ENCODE results near the gene BTBD2.

Gene BTBD2

DNA sequence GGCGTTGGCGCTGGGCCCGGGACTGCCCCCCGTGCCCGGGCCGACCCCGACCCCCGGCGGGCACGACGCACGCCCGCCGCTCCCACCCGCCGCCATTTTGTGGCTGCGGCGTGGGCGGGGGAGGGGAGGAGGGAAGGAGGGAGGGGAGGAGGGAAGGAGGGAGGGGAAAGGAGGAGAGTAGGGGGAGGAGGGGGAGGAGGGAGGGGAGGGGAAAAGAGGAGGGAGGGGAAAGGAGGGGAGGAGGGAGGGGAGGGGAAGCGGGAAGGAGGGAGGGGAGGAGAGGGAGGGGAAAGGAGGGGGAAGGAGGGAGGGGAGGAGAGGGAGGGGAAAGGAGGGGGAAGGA, at the start of gene BTBD2:
Gene BTBD2 (minus strand): TSS at position 107 of the 343 bp plus-strand sequence. CDS start 11 bp downstream, at position 96.
- H3K4me1 Mint-ChIP-seq, result peaks cover 34% of the 10 kb centered on the region
- no peaks in the 10 kb centered on the region for H3K9me3 Mint-ChIP-seq
- H3K36me3 Mint-ChIP-seq (ENCODE audit: insufficient read depth), result peaks cover 9% of the 10 kb centered on the region
- ATAC-seq (replicated peaks; ENCODE audit: extremely low read depth, poor library complexity, severe bottlenecking) (no peak), DNase-seq (ENCODE audit: low spot score in 2 of 2) (no peak)
- H3K27me3 Mint-ChIP-seq, result no peaks in the 10 kb centered on the region
- peak within 1 kb of the TSS; percentile 77 for H3K4me3 Mint-ChIP-seq
- H3K27ac Mint-ChIP-seq (ENCODE audit: low read depth), result peak within 1 kb of the TSS; percentile 57

DNA sequence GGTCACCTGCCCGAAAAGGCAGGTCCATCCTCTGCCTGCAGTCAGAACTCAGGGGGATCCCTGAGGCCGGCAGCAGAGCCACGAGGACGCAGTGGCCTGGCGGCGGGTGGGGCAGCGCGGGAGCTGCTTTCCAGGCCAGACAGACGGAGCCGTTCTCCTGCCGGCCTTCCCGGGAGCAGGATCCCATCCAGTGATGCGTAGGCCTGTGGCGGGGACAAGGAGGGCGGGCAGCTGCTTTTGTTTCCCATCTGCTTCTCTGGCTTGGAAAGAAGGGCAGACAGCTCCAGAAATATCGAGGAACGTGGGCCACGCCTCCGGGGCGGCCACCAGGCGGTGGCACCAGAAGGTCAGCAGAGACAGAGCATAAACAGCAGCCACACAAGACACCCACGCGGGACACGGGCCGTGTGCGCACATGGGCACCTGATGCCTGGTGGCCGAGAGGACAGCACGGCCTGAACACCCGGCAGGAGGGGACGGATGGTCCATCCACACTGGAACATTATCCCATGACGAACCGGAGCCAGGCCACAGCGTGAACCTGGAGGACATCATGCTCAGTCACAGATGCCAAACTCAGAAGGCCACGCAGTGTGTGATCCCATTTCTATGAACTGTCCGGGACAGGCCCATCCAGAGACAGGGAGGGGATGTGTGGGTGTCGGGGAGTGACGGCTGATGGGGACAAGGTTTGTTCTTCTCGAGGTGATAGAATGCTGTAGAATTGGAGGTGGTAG, 49.4 kb upstream of the BTBD2 start:
- no peak overlapping the region for H3K27ac Mint-ChIP-seq (ENCODE audit: low read depth)
- no peaks in the 10 kb centered on the region for H3K27me3 Mint-ChIP-seq
- no peak for ATAC-seq (replicated peaks; ENCODE audit: extremely low read depth, poor library complexity, severe bottlenecking)
- no peak for DNase-seq (ENCODE audit: low spot score in 2 of 2)
- no peak overlapping the region for H3K4me3 Mint-ChIP-seq
- no peaks in the 10 kb centered on the region for H3K9me3 Mint-ChIP-seq
- peaks cover 23% of the 10 kb centered on the region for H3K4me1 Mint-ChIP-seq
- peaks cover 25% of the 10 kb centered on the region for H3K36me3 Mint-ChIP-seq (ENCODE audit: insufficient read depth)

DNA sequence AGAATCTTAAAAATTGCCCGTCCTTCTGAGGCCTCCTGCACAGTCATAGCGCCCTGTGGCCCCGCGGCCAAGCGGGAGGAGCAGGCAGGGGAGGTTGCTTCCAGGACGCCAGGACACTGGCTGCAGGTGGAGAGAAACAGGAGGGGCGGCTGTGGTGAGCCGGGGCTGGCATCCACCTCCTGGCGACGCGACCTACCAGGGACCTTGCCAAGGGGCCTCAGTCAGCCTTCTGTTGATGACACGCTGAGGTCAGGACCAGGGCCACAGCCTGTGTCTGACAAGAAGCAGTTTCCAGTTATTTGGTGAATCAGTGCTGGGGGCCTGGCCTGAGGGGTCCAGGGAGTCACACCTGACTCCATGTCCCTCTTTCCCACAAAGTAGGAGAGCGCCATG, 48.9 kb upstream of the BTBD2 start:
- H3K36me3 Mint-ChIP-seq (ENCODE audit: insufficient read depth), result peaks cover 19% of the 10 kb centered on the region
- DNase-seq (ENCODE audit: low spot score in 2 of 2) (no peak), ATAC-seq (replicated peaks; ENCODE audit: extremely low read depth, poor library complexity, severe bottlenecking) (no peak)
- H3K27me3 Mint-ChIP-seq, result no peaks in the 10 kb centered on the region
- H3K4me3 Mint-ChIP-seq, result no peak overlapping the region
- H3K27ac Mint-ChIP-seq (ENCODE audit: low read depth), result no peak overlapping the region
- H3K9me3 Mint-ChIP-seq, result no peaks in the 10 kb centered on the region
- peaks cover 25% of the 10 kb centered on the region for H3K4me1 Mint-ChIP-seq

DNA sequence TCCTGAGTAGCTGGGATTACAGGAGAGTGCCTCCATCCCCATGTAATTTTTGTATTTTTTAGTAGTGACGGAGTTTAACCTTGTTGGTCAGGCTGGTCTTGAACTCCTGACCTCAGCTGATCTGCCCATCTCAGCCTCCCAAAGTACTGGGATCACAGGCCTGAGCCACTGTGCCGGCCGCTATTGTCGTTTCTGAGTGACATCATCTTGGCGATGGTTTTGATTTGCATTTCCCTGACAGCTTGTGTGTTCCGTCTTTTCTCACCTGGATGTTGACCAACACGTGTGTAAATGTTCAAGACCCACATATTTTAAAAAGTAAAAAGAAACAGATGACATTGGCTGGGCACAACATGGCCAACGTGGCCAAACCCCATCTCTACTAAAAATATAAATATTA, 48.3 kb upstream of the BTBD2 start:
- Mint-ChIP-seq H3K9me3 (no peaks in the 10 kb centered on the region), H3K27me3 (no peaks in the 10 kb centered on the region), H3K4me1 (peaks cover 25% of the 10 kb centered on the region), H3K27ac (ENCODE audit: low read depth) (no peak overlapping the region), H3K4me3 (no peak overlapping the region), H3K36me3 (ENCODE audit: insufficient read depth) (peaks cover 16% of the 10 kb centered on the region)
- DNase-seq (ENCODE audit: low spot score in 2 of 2), result no peak
- no peak for ATAC-seq (replicated peaks; ENCODE audit: extremely low read depth, poor library complexity, severe bottlenecking)

DNA sequence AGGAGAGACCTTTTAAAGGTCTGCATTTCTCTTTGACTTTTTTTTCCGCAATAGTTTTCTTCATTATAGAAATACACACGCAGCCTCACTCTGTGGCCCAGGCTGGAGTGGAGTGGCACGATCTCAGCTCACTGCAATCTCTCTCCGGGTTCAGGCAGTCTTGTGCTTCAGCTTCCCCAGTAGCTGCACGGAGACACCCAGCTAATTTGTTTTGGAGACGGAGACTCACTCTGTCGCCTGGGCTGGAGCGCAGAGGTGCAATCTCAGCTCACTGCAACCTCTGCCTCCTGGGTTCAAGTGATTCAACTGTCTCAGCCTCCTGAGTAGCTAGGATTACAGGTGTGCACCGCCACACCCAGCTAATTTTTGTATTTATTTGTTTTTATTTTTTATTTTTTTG, 47.3 kb upstream of the BTBD2 start:
- Mint-ChIP-seq H3K27ac (ENCODE audit: low read depth) (peak overlapping the region; percentile 82), H3K4me1 (peaks cover 26% of the 10 kb centered on the region), H3K9me3 (no peaks in the 10 kb centered on the region), H3K4me3 (peak overlapping the region; percentile 94), H3K27me3 (no peaks in the 10 kb centered on the region), H3K36me3 (ENCODE audit: insufficient read depth) (peaks cover 13% of the 10 kb centered on the region)
- ATAC-seq (replicated peaks; ENCODE audit: extremely low read depth, poor library complexity, severe bottlenecking), result no peak
- DNase-seq (ENCODE audit: low spot score in 2 of 2), result no peak

DNA sequence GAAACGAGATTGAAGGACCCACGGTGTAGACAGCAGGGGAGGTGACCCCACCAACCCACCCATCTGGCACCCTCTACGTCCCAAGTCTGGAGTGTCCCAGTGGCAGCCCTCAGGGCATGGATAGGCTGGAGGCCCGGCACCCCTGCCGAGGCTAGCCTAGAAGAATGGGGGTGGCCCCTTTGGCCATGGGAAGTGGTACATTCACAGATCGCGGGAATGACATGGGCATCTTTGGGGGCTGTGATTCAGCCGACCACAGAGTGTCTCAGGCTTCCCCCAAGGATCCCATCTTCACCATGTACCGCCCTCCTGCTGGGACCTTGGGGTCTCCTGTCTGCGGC, 46.8 kb upstream of the BTBD2 start:
- ATAC-seq (replicated peaks; ENCODE audit: extremely low read depth, poor library complexity, severe bottlenecking), result no peak
- no peak for DNase-seq (ENCODE audit: low spot score in 2 of 2)
- H3K4me3 Mint-ChIP-seq, result peak overlapping the region; percentile 94
- H3K36me3 Mint-ChIP-seq (ENCODE audit: insufficient read depth), result peaks cover 13% of the 10 kb centered on the region
- peak overlapping the region; percentile 82 for H3K27ac Mint-ChIP-seq (ENCODE audit: low read depth)
- peaks cover 26% of the 10 kb centered on the region for H3K4me1 Mint-ChIP-seq
- no peaks in the 10 kb centered on the region for H3K27me3 Mint-ChIP-seq
- H3K9me3 Mint-ChIP-seq, result no peaks in the 10 kb centered on the region

DNA sequence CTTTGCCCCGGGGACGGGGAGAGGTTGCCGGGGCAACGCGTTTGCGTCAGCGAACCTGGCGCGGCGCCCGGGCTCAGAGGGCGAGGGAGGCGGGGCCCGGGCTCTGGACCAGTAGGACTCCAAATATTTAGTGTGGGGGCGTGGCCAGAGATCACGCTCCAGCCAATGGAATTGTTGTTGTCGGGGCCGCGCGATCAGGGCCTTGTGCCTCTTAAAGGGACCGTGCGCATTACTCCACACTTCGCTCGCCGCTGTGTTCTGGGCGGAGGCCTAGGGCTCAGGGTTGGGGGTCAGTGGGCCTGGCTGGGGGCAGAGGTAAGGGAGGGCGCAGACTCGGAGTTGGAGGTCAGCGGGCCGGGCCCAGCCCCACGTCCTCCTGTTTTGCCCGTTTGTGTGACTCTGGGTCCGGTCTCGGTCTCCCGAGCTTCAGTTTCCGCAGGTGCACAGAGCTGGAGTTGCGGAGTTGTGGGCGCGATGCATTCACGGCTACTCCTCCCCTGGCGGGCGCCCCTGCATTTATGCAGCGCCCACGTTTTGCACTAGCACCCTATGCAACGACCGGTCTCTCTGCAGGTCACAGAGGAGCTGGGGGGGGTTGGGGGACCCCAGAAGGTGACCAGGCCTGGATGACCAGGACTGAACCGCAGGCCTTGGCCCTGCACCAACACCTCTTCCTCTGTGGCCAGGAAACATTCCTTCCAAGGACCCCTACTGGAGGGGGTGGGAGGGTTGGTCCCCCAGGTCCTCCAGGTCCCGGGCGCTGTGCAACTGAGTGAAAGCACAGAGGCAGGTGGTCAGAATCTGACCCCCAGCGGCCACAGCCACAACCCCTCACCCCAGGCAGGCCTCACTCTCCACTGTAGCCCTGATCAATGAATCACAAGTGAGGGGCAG, 46.2 kb upstream of the BTBD2 start:
- DNase-seq (ENCODE audit: low spot score in 2 of 2) (peak; percentile 99), ATAC-seq (replicated peaks; ENCODE audit: extremely low read depth, poor library complexity, severe bottlenecking) (peak; percentile 95)
- H3K4me3 Mint-ChIP-seq, result peak overlapping the region; percentile 94
- H3K9me3 Mint-ChIP-seq, result no peaks in the 10 kb centered on the region
- no peaks in the 10 kb centered on the region for H3K27me3 Mint-ChIP-seq
- peaks cover 26% of the 10 kb centered on the region for H3K4me1 Mint-ChIP-seq
- peak overlapping the region; percentile 82 for H3K27ac Mint-ChIP-seq (ENCODE audit: low read depth)
- peaks cover 13% of the 10 kb centered on the region for H3K36me3 Mint-ChIP-seq (ENCODE audit: insufficient read depth)

DNA sequence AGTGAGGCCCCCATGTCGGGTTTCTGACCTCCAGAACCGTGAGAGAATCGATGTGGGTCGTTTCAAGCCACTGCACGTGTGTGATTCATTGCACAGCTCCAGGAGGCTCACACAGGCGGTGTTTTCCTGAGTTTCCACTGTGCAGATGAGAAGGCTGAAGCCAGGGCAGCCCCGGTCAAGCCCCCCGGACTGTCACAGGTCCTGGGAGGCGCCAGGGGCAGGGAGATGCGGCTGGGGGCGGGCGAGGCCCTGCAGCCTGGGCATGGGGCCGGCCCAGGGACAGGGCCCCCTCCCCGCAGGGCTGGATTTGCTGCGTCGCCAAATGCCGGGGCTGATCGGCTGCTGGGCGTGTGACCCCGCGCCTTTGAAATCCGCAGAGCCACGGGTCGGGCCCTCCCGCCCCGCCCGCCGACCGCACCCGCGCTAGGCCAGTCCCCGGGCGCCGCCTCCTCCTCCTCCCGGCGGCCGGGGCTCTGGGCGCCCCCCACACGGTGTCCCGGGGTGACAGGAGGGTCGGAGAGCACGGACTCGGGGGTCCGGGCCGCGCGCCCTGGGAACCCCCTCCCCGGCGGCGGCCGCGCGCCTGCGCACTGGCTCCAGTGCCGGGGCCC, 45.5 kb upstream of the BTBD2 start:
- peaks cover 26% of the 10 kb centered on the region for H3K4me1 Mint-ChIP-seq
- peak overlapping the region; percentile 98 for H3K27ac Mint-ChIP-seq (ENCODE audit: low read depth)
- peaks cover 13% of the 10 kb centered on the region for H3K36me3 Mint-ChIP-seq (ENCODE audit: insufficient read depth)
- peak; percentile 68 for ATAC-seq (replicated peaks; ENCODE audit: extremely low read depth, poor library complexity, severe bottlenecking)
- H3K4me3 Mint-ChIP-seq, result peak overlapping the region; percentile 94
- H3K9me3 Mint-ChIP-seq, result no peaks in the 10 kb centered on the region
- no peak for DNase-seq (ENCODE audit: low spot score in 2 of 2)
- H3K27me3 Mint-ChIP-seq, result no peaks in the 10 kb centered on the region

DNA sequence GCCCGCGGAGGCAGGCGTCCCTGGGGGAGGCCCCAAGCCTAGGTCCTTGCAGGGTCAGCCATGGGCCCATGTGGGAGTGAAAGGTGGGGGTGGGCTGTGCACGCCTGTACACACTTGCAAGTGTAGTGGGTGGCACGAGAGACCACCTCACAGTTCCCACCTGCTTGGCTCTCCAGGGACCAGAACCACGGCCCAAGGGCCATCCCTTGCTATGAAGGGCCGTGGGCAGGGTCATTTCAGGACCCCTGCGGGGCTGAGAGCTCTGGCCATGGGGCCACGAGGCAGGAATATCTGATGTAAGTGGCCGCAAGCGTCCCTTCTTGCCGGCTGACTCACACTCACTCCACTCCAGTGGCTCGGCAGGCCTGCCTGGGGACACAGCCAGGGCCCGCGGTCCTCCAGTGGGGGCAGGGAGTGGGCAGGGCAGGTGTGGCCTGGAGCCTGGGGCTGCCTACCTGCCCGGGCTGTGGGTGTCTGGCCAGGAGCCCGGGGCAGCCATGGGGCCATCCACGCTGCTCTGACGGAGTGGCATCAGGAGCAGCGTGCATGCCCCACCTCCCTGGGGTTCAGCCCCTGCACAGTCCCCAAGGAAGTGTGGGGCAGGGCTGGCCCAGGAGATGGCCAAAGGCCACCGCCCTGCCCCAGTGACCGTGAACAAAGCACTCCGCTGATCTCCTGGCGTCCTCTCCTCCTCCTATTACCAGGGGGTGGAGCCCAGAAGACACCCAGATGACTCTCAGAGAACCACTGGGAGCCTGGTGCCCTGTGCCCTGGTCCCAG, 44.1 kb upstream of the BTBD2 start:
- Mint-ChIP-seq H3K36me3 (ENCODE audit: insufficient read depth) (peaks cover 14% of the 10 kb centered on the region), H3K9me3 (no peaks in the 10 kb centered on the region), H3K4me3 (peak overlapping the region; percentile 94), H3K4me1 (peaks cover 35% of the 10 kb centered on the region), H3K27me3 (no peaks in the 10 kb centered on the region), H3K27ac (ENCODE audit: low read depth) (peak overlapping the region; percentile 98)
- no peak for DNase-seq (ENCODE audit: low spot score in 2 of 2)
- ATAC-seq (replicated peaks; ENCODE audit: extremely low read depth, poor library complexity, severe bottlenecking), result no peak

DNA sequence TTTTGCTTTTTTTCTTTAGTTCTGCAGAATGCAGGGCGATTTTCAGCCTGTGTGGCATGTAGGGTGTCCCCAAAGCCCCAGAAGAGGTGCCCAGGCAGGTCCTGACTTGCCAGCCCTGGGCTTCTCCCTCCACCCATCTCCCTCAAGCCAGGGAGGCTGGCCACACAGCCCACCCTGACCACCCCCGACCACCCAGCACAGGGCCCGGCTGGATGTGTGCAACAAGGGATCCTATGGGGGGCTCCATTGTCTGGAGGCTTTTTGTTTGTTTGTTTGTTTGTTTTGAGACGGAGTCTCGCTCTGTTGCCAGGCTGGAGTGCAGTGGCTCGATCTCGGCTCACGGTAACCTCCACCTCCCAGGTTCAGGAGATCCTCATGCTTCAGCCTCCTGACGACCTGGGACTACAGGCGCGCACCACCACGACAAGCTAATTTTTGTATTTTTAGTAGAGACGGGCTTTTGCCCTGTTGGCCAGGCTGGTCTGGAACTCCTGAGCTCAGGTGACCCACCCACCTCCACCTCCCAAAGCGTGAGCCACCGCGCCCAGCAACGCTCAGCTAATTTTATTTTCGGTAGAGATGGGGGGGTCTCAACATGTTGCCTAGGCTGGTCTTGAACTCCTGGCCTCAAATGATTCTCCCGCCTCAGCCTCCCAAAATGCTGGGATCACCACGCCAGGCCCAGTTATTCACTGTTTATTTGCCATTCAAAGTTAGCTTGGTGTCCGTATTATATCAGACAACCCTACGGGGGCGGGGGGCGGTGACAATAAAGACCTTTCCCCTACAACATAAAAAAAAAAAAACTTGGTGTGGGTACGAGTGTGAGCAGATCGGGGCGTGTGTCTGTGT, 43.3 kb upstream of the BTBD2 start:
- Mint-ChIP-seq H3K9me3 (no peaks in the 10 kb centered on the region), H3K4me1 (peaks cover 35% of the 10 kb centered on the region), H3K36me3 (ENCODE audit: insufficient read depth) (peaks cover 11% of the 10 kb centered on the region), H3K27me3 (no peaks in the 10 kb centered on the region), H3K4me3 (peak overlapping the region; percentile 31), H3K27ac (ENCODE audit: low read depth) (peak overlapping the region; percentile 41)
- DNase-seq (ENCODE audit: low spot score in 2 of 2) (no peak), ATAC-seq (replicated peaks; ENCODE audit: extremely low read depth, poor library complexity, severe bottlenecking) (no peak)

DNA sequence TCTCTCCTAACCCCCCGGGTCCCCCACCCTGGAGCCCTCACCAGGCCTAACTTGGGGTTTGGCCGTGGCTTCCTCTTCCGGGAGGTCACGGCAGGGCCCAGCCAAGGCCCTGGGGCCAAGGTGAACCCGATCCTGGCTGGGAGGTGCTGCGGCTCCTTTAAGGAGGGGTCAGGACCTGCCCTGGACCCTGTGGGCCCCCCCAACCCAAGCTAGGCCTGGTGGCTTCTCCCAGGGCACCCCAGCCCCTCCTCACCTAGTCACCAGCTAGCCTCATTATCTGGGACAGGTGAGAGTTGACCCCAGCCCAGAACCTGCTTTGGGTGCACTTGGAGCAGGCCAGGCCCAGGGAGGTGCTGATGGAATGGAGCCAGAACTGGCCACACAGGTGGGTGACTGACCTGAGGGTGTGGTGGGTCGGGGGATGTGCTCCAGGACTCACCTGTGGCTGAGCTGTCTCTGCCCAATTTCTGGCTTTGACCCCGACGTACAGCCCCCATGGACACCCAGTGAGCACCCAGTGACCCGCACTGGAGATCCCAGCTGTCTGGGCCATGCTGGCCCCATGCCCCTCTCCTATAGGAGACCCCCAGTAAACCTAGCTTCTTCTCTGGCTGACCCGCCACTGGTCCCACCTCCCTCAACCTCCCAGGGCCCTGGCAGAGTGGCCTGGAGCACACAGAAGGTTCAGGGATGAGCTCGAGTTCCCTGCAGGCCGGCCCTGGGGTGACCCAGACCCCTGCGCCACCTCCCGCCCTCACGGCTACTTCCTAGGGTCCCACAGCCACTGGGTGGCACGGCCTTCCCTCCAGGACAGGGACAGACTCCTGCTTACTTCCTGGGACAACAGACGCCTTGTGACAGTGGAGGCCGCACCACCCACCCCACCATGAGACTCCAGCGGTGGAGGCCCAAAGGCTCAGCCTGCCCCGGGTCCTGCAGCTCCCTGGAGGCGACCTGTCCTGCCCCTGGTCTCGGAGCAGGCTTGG, 42.3 kb upstream of the BTBD2 start:
- H3K27ac Mint-ChIP-seq (ENCODE audit: low read depth), result peak overlapping the region; percentile 80
- no peaks in the 10 kb centered on the region for H3K27me3 Mint-ChIP-seq
- peaks cover 34% of the 10 kb centered on the region for H3K4me1 Mint-ChIP-seq
- no peak for DNase-seq (ENCODE audit: low spot score in 2 of 2)
- ATAC-seq (replicated peaks; ENCODE audit: extremely low read depth, poor library complexity, severe bottlenecking), result no peak
- H3K4me3 Mint-ChIP-seq, result peak overlapping the region; percentile 54
- H3K36me3 Mint-ChIP-seq (ENCODE audit: insufficient read depth), result peaks cover 11% of the 10 kb centered on the region
- H3K9me3 Mint-ChIP-seq, result no peaks in the 10 kb centered on the region
